T-helper 17 cell (primary cell): ENCODE results near the gene RBM28. TPM values are rescaled to one million over a fixed set of nuclear protein-coding genes. Genes with fewer than 3 reads are reported as not detected.
A peak's percentile ranks its signal among the peaks of the same experiment; 100 is the strongest.

Source experiments
- ATAC-seq: fragments of 150-1000 bp; cut with Tn5 transposase; 2 replicates; pipeline ENCODE4 v1.10.0; 2021; ENCODE audit warnings: mild to moderate bottlenecking, moderate library complexity
- DNase-seq, 3 donors: peaks; one replicate each; pipeline versions ENCODE4 v3.0.0 to v3.0.0-alpha.2; 2020 to 2021
- H3K9me3 ChIP-seq: one replicate; pipeline ENCODE4 v1.7.0; 2013; ENCODE audit warnings: low read length, mild to moderate bottlenecking; ENCODE audit not compliant: control insufficient read depth, poor library complexity, severe bottlenecking
- H3K27ac Mint-ChIP-seq: one replicate; pipeline ENCODE4 v1.8.0; 2022; ENCODE audit warnings: mild to moderate bottlenecking, moderate library complexity, mixed read lengths
- H3K27me3 Mint-ChIP-seq: one replicate; pipeline ENCODE4 v1.8.0; 2022; ENCODE audit warnings: mixed read lengths
- H3K36me3 Mint-ChIP-seq: one replicate; pipeline ENCODE4 v1.8.0; 2022; ENCODE audit warnings: low read depth, mixed read lengths
- H3K4me1 Mint-ChIP-seq: one replicate; pipeline ENCODE4 v1.8.0; 2022; ENCODE audit warnings: mild to moderate bottlenecking, mixed read lengths
- H3K4me3 Mint-ChIP-seq: one replicate; pipeline ENCODE4 v1.8.0; 2022; ENCODE audit warnings: mild to moderate bottlenecking, moderate library complexity, mixed read lengths
- total RNA-seq, 4 donors: library from RNA in 2 of 4; stranded (reverse) in 2 of 4; gene quantifications; one replicate each; pipeline ENCODE4 v1.2.3 and lab custom pipeline; 2022 to 2026

Gene RBM28
- total RNA-seq, 2 donors from 2014 or later = 24.1 to 24.9 TPM

DNA sequence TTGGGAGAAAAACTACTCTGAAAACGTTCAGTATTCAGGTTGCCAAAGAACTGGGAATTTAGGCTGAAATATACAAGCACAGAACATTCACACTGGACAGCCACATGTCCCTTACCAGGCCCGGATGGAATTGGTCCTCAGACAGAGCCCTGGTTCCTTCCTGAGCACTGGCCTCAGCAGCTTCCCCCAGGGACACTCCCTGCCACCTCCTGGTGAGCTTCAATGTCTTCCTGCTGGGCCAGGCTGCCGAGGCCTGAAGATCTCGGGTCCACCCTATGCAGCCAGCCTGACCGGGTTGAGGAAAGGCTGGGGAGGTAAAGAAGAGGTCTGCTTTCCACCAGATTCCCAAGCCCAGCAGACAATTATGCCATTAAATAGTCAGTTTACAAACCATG lies 77.8 kb downstream of the RBM28 start:
- H3K36me3 Mint-ChIP-seq = peaks cover 5% of the 10 kb centered on the region
- H3K4me3 Mint-ChIP-seq = no peak overlapping the region
- no peak for ATAC-seq
- H3K4me1 Mint-ChIP-seq = no peaks in the 10 kb centered on the region
- no peaks in the 10 kb centered on the region for H3K9me3 ChIP-seq
- peaks cover 54% of the 10 kb centered on the region for H3K27me3 Mint-ChIP-seq
- H3K27ac Mint-ChIP-seq = no peak overlapping the region
- DNase-seq = no peak

GRCh38 chr7:128265156-128265905 lies 78.4 kb downstream of the RBM28 start:
- no peak overlapping the region for H3K27ac Mint-ChIP-seq
- H3K36me3 Mint-ChIP-seq = peaks cover 5% of the 10 kb centered on the region
- no peaks in the 10 kb centered on the region for H3K4me1 Mint-ChIP-seq
- ATAC-seq (no peak), DNase-seq (no peak)
- H3K4me3 Mint-ChIP-seq = no peak overlapping the region
- H3K27me3 Mint-ChIP-seq = peaks cover 58% of the 10 kb centered on the region
- no peaks in the 10 kb centered on the region for H3K9me3 ChIP-seq

DNA sequence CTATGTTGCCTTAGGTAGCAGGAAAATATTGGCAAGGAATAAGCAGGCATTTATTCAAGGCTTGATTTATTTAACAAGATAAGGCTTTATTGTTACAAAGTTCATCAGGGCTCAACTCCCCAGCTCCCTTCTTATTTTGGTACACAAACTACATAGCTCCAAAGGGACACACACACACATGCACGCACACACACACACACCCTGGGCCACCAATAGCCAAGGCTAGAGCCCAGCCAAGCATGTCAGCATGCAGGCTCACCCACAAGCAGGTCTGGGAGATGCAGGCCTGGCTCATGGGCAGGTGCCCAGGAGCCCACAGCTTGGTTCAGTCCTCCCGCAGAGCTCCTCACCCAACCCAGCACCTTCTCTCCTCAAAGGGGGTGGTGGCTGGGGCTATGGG lies 79.2 kb downstream of the RBM28 start:
- peaks cover 5% of the 10 kb centered on the region for H3K36me3 Mint-ChIP-seq
- no peak overlapping the region for H3K4me3 Mint-ChIP-seq
- DNase-seq (no peak), ATAC-seq (no peak)
- H3K9me3 ChIP-seq = no peaks in the 10 kb centered on the region
- no peaks in the 10 kb centered on the region for H3K4me1 Mint-ChIP-seq
- peaks cover 57% of the 10 kb centered on the region for H3K27me3 Mint-ChIP-seq
- H3K27ac Mint-ChIP-seq = no peak overlapping the region

DNA sequence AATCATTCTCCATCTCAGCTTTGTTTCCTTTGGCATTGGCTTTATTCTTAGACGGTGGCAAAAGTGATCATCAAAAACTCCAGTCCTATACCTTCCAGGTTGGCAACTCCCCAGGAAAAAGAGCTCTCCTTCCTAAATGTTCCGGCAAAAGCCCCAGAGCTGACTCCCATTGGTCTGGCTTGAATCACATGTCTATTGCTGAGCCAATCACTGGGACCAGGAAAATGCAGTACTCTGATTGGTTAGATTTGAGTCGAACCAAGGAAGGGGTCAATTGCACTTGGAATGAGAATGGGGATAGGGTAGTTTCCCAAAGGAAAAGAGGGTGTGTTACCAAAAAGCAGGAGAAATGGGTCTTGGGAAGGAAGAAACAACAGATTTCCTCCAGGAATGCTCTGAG lies 80.3 kb downstream of the RBM28 start:
- peaks cover 53% of the 10 kb centered on the region for H3K27me3 Mint-ChIP-seq
- no peak overlapping the region for H3K4me3 Mint-ChIP-seq
- peaks cover 4% of the 10 kb centered on the region for H3K4me1 Mint-ChIP-seq
- DNase-seq (no peak), ATAC-seq (no peak)
- peaks cover 7% of the 10 kb centered on the region for H3K36me3 Mint-ChIP-seq
- no peak overlapping the region for H3K27ac Mint-ChIP-seq
- no peaks in the 10 kb centered on the region for H3K9me3 ChIP-seq

DNA sequence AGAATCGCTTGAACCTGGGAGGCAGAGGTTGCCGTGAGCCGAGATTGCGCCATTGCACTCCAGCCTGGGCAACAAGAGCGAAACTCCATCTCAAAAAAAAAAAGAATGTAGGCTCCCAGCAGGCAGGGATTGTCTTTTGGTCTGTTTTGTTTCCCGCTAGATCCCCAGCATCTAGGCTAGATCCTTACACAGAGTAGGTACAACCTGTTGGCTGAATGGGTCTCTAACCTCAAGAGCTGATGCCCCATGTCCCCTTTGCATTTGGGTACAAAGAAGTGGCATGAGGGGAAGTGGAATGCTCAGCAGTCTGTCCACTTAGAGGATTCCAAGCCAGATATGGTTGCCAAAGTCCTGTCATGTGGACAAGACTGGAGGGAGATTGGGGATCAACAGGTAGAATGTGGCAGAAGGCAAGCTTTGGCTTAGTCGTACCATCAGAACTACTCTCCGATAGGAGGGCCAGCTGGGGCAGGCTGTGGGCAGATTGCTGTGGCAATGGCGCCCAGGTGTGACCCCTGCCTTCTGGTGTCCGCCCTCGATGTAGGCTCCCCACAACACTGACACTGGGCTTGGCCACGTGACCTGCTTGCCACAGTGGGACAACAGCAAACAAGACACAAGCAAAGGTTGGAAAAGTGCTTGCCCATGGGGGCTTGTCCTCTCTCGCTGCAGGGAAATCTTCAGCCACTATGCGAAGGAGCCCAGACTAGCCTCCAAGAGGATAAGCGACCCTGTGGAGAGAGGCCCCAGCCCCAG lies 81.3 kb downstream of the RBM28 start:
- peaks cover 4% of the 10 kb centered on the region for H3K4me1 Mint-ChIP-seq

DNA sequence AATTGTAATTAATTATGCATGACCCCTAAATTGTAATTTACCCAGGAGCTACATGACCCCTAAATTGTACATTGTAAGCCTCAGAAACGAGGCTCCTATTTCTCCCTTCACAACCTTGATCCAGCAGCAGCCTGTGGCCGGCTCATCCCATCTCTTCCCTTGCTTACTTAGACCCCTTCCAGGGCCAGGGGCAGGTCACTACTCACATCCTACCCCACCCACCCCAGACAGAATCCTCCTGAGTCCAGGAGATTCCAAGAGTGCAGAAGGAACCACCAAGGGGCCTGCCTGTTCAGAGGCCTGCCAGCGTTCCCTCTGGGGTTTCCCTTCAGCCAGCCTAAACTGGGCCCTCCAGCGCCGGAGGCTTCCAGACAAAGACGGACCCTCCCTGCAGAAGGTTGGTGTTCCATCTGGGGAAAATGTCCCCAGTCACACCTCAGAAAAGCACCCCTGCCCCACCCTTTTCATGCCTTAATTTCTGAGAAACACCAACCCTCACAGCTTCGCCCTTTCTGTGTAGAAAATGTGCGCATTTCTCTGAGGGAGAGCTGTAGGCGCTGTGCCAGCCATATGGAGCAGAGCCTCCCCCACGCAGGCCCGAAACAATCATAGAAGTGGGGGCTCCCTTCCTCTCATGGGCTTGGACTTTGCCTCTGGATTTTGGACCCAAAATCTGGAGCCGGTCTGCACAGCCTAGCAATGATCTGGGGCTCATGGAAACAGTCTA lies 83.5 kb downstream of the RBM28 start:
- Mint-ChIP-seq H3K36me3 (peaks cover 3% of the 10 kb centered on the region), H3K27me3 (peaks cover 52% of the 10 kb centered on the region), H3K27ac (no peak overlapping the region), H3K4me1 (peaks cover 4% of the 10 kb centered on the region), H3K4me3 (no peak overlapping the region)
- DNase-seq (no peak), ATAC-seq (no peak)
- no peaks in the 10 kb centered on the region for H3K9me3 ChIP-seq

More for the DNA sequence above, 81.3 kb downstream of the RBM28 start:
- no peak for ATAC-seq
- no peak for DNase-seq
- no peak overlapping the region for H3K27ac Mint-ChIP-seq
- H3K36me3 Mint-ChIP-seq = peaks cover 7% of the 10 kb centered on the region
- no peaks in the 10 kb centered on the region for H3K9me3 ChIP-seq
- H3K27me3 Mint-ChIP-seq = peaks cover 50% of the 10 kb centered on the region
- H3K4me3 Mint-ChIP-seq = no peak overlapping the region

GRCh38 chr7:128259131-128260061 lies 84.3 kb downstream of the RBM28 start:
- DNase-seq = no peak

GRCh38 chr7:128257458-128257857 lies 86.2 kb downstream of the RBM28 start:
- H3K9me3 ChIP-seq = no peaks in the 10 kb centered on the region
- no peak for ATAC-seq
- peaks cover 3% of the 10 kb centered on the region for H3K36me3 Mint-ChIP-seq
- no peak overlapping the region for H3K4me3 Mint-ChIP-seq
- H3K27me3 Mint-ChIP-seq = peaks cover 57% of the 10 kb centered on the region
- H3K27ac Mint-ChIP-seq = no peak overlapping the region
- DNase-seq = no peak
- H3K4me1 Mint-ChIP-seq = peaks cover 4% of the 10 kb centered on the region

More at GRCh38 chr7:128259131-128260061, 84.3 kb downstream of the RBM28 start:
- H3K27me3 Mint-ChIP-seq = peaks cover 59% of the 10 kb centered on the region
- H3K27ac Mint-ChIP-seq = peak overlapping the region; percentile 62
- no peak for ATAC-seq
- H3K4me1 Mint-ChIP-seq = peaks cover 4% of the 10 kb centered on the region
- no peak overlapping the region for H3K4me3 Mint-ChIP-seq
- peaks cover 3% of the 10 kb centered on the region for H3K36me3 Mint-ChIP-seq
- H3K9me3 ChIP-seq = no peaks in the 10 kb centered on the region

- Mint-ChIP-seq H3K4me3 (no peak overlapping the region), H3K4me1 (peaks cover 4% of the 10 kb centered on the region), H3K27ac (no peak overlapping the region), H3K27me3 (peaks cover 57% of the 10 kb centered on the region), H3K36me3 (peaks cover 3% of the 10 kb centered on the region)
- H3K9me3 ChIP-seq = no peaks in the 10 kb centered on the region
- DNase-seq (no peak), ATAC-seq (no peak)
Observed at GRCh38 chr7:128255271-128255670, 88.4 kb downstream of the RBM28 start.

DNA sequence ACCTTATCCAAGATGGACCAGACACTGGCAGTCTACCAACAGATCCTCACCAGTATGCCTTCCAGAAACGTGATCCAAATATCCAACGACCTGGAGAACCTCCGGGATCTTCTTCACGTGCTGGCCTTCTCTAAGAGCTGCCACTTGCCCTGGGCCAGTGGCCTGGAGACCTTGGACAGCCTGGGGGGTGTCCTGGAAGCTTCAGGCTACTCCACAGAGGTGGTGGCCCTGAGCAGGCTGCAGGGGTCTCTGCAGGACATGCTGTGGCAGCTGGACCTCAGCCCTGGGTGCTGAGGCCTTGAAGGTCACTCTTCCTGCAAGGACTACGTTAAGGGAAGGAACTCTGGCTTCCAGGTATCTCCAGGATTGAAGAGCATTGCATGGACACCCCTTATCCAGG lies 89.2 kb downstream of the RBM28 start:
- H3K27ac Mint-ChIP-seq = no peak overlapping the region
- H3K27me3 Mint-ChIP-seq = peaks cover 50% of the 10 kb centered on the region
- H3K36me3 Mint-ChIP-seq = peaks cover 3% of the 10 kb centered on the region
- no peak for ATAC-seq
- peaks cover 4% of the 10 kb centered on the region for H3K4me1 Mint-ChIP-seq
- DNase-seq = no peak
- no peaks in the 10 kb centered on the region for H3K9me3 ChIP-seq
- H3K4me3 Mint-ChIP-seq = no peak overlapping the region

DNA sequence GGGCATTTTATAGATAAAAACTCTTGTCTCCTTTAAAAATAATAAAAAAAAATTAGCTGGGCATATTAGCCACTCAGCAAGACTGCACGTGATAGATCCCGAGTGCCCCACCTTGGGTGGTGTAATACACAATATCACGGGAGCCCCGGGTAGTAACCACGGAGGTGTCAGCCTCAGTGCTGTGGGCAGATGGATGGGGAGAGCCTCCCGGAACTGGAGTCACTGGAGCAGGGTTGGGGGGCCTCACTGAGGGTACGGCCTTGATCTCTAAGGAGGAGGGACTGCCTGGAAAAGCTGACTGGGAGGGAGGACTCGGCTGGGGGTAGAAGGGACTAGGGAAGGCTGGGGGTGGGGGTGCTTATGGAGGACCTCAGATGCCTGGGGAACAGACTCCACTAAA lies 90.0 kb downstream of the RBM28 start:
- H3K4me3 Mint-ChIP-seq = no peak overlapping the region

DNA sequence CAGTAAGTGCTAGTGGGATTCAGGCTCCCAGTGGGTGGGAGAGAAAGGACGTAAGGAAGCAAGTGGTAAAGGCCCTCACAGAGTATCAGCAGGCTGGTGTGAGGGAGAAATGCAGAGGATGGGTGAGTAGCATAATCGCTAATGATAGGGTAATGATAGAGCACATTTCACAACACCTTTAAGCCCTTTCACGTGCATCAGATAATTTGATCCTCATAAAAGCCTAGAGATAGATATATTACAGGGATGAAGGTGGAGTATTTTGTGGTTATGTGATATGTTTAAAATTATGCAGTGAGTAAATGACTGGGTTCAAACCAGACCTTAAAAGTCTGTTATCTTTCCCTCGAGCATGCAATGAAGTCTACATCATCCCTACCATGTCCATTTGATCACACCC lies 92.4 kb downstream of the RBM28 start:
- no peak overlapping the region for H3K4me3 Mint-ChIP-seq
- ATAC-seq (no peak), DNase-seq (no peak)
- no peaks in the 10 kb centered on the region for H3K9me3 ChIP-seq
- H3K4me1 Mint-ChIP-seq = no peaks in the 10 kb centered on the region
- no peaks in the 10 kb centered on the region for H3K36me3 Mint-ChIP-seq
- no peak overlapping the region for H3K27ac Mint-ChIP-seq
- peaks cover 44% of the 10 kb centered on the region for H3K27me3 Mint-ChIP-seq

More for the DNA sequence above, 90.0 kb downstream of the RBM28 start:
- no peak for DNase-seq
- H3K9me3 ChIP-seq = no peaks in the 10 kb centered on the region
- Mint-ChIP-seq H3K36me3 (no peaks in the 10 kb centered on the region), H3K4me1 (no peaks in the 10 kb centered on the region), H3K27ac (no peak overlapping the region), H3K27me3 (peaks cover 50% of the 10 kb centered on the region)
- ATAC-seq = no peak
